HepG2 (cell line): ENCODE measurements around the gene SSX2IP. TPM values are rescaled to one million over a fixed set of nuclear protein-coding genes. Genes with fewer than 3 reads are reported as not detected.

Source experiments
- CREB3 ChIP-seq: sonication (generic); formaldehyde crosslinking; IDR thresholded peaks from 2 replicates; pipeline ENCODE4 v1.5.0; 2020; ENCODE audit warnings: missing genetic modification reagents
- FOXA1 ChIP-seq, 2 experiments: fragments of 450-650 bp in 1 of 2; sonication (generic) in 1 of 2; formaldehyde crosslinking in 1 of 2; IDR thresholded peaks; 2 replicates each; pipeline versions ENCODE4 v1.4.0 to v1.6.1; 2016 to 2020; ENCODE audit warnings: missing genetic modification reagents in 1 of 2
- FOXA3 ChIP-seq: IDR thresholded peaks from 2 replicates; pipeline ENCODE4 v1.6.1; 2016; ENCODE audit warnings: missing genetic modification reagents, missing compliant biosample characterization
- GABPB1 ChIP-seq: IDR thresholded peaks from 2 replicates; pipeline ENCODE4 v1.6.1; 2016; ENCODE audit warnings: mild to moderate bottlenecking, missing genetic modification reagents, moderate library complexity, missing compliant biosample characterization
- JARID2 ChIP-seq: sonication (generic); formaldehyde crosslinking; IDR thresholded peaks from 2 replicates; pipeline ENCODE4 v1.8.1; 2023; ENCODE audit warnings: missing genetic modification reagents, inconsistent platforms; ENCODE audit not compliant: insufficient replicate concordance
- MEF2D ChIP-seq: sonication (generic); formaldehyde crosslinking; IDR thresholded peaks from 2 replicates; pipeline ENCODE4 v1.5.1; 2020; ENCODE audit warnings: mild to moderate bottlenecking, missing genetic modification reagents
- MIER3 ChIP-seq: IDR thresholded peaks from 2 replicates; pipeline ENCODE4 v1.6.1; 2016; ENCODE audit warnings: missing compliant biosample characterization, borderline replicate concordance
- NR2C2 ChIP-seq: sonication (generic); formaldehyde crosslinking; IDR thresholded peaks from 2 replicates; pipeline ENCODE4 v1.4.0; 2020; ENCODE audit warnings: missing genetic modification reagents, mild to moderate bottlenecking, moderate library complexity, borderline replicate concordance
- NR2F2 ChIP-seq: IDR thresholded peaks from 2 replicates; pipeline ENCODE4 v1.6.1; 2012; ENCODE audit warnings: low read depth, inconsistent platforms, borderline replicate concordance
- NR2F6 ChIP-seq, 2 experiments: IDR thresholded peaks; 2 replicates each; pipeline ENCODE4 v1.6.1; 2016; ENCODE audit warnings: antibody characterized with exemption in 1 of 2, mild to moderate bottlenecking in 1 of 2
- TP53 ChIP-seq: sonication (generic); formaldehyde crosslinking; conservative IDR thresholded peaks from 2 replicates; pipeline ENCODE4 v1.4.0; 2020; ENCODE audit warnings: missing genetic modification reagents
- YEATS4 ChIP-seq: sonication (generic); formaldehyde crosslinking; IDR thresholded peaks from 2 replicates; pipeline ENCODE4 v1.4.0; 2020; ENCODE audit warnings: missing genetic modification reagents, borderline replicate concordance
- ZEB1 ChIP-seq: IDR thresholded peaks from 2 replicates; pipeline ENCODE4 v1.6.1; 2012; ENCODE audit warnings: mild to moderate bottlenecking, low read depth, inconsistent platforms; ENCODE audit not compliant: insufficient replicate concordance
- ZNF17 ChIP-seq: sonication (generic); formaldehyde crosslinking; IDR thresholded peaks from 2 replicates; pipeline ENCODE4 v1.5.0; 2020; ENCODE audit warnings: mild to moderate bottlenecking, missing genetic modification reagents
- ZNF414 ChIP-seq: sonication (generic); formaldehyde crosslinking; IDR thresholded peaks from 2 replicates; pipeline ENCODE4 v1.5.0; 2020; ENCODE audit warnings: missing genetic modification reagents
- ZNF75D ChIP-seq: sonication (generic); formaldehyde crosslinking; IDR thresholded peaks from 2 replicates; pipeline ENCODE4 v1.8.1; 2023; ENCODE audit warnings: missing genetic modification reagents, mild to moderate bottlenecking, borderline replicate concordance
- ZNF761 ChIP-seq: sonication (generic); formaldehyde crosslinking; conservative IDR thresholded peaks from 2 replicates; pipeline ENCODE4 v1.4.0; 2020; ENCODE audit warnings: mild to moderate bottlenecking, missing genetic modification reagents
- polyA plus RNA-seq, 8 experiments: library from polyadenylated mRNA; depleted of rRNA in 3 of 8; stranded (reverse) in 7 of 8; unstranded in 1 of 8; fragments of >200 nt; fragmentation: Illumina TruSeq in 4 of 8; extraction: Trizol in 4 of 8; gene quantifications; 2 replicates each; pipeline versions ENCODE4 v1.2.1 to v1.2.3, GENCODE V29; 2011 to 2016; ENCODE audit warnings: low read depth in 4 of 8, missing spikeins in 1 of 8, mixed read lengths in 1 of 8; ENCODE audit not compliant: insufficient read depth in 1 of 8
- total RNA-seq, 5 experiments: library from RNA; depleted of rRNA; stranded (reverse); fragments of >200 nt; fragmentation: Illumina TruSeq; extraction: Trizol; gene quantifications; 2 replicates each; pipeline ENCODE4 v1.2.3, GENCODE V29; 2016; ENCODE audit warnings: low read depth in 1 of 5
- TF ChIP-seq, protein P1 (sequence below): sonication (generic); formaldehyde crosslinking; conservative IDR thresholded peaks from 2 replicates; pipeline ENCODE4 v1.4.0; 2020; ENCODE audit warnings: missing genetic modification reagents
- TF ChIP-seq, protein P2 (sequence below): IDR thresholded peaks from 2 replicates; pipeline ENCODE4 v1.6.1; 2012; ENCODE audit warnings: low read depth, low read length, improper control_type of control experiment
- TF ChIP-seq, protein P3 (sequence below): IDR thresholded peaks from 2 replicates; pipeline ENCODE4 v1.4.0; 2020; ENCODE audit warnings: mild to moderate bottlenecking, missing genetic modification reagents

SSX2IP gene
- total and polyA plus RNA-seq, 2 of the 13 experiments (the other 11 are each of a cell fraction or from before 2014, with no cell fraction given): 2.7 to 23.7 TPM

DNA sequence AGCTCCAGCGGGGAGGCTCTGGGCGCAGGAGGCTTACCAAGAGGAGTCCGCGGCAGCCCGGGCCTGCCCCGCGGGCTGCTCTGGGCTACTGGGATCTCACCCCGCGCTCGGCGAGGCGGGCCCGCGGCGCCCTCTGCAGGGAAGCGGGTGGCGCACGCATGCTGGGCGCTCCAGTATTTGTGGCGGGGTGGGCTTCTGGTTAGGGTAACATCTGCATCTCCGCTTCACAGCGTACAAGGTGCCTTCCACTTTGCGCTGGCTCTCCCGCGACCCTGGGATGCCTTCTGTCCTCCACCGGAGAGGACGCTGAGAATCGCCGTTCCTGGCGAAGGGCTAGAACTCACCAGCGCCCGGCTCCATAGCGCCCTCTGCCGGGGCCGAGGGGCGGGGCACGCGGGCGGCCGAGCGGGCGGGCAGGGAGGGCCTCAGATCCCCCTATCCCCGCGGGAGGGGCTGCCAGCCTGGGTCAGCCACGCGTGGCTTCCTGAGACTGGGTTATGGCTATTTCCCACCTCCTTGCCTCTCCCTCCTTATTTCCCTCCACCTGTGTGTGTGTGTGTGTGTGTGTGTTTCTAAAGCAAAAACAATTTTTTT, 69.4 kb downstream of the SSX2IP start (continued):
- TF ChIP-seq, protein P1, sequence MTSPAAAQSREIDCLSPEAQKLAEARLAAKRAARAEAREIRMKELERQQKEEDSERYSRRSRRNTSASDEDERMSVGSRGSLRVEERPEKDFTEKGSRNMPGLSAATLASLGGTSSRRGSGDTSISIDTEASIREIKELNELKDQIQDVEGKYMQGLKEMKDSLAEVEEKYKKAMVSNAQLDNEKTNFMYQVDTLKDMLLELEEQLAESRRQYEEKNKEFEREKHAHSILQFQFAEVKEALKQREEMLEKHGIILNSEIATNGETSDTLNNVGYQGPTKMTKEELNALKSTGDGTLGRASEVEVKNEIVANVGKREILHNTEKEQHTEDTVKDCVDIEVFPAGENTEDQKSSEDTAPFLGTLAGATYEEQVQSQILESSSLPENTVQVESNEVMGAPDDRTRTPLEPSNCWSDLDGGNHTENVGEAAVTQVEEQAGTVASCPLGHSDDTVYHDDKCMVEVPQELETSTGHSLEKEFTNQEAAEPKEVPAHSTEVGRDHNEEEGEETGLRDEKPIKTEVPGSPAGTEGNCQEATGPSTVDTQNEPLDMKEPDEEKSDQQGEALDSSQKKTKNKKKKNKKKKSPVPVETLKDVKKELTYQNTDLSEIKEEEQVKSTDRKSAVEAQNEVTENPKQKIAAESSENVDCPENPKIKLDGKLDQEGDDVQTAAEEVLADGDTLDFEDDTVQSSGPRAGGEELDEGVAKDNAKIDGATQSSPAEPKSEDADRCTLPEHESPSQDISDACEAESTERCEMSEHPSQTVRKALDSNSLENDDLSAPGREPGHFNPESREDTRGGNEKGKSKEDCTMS (CRISPR knock-in tag): no peak
- TF ChIP-seq GABPB1 (CRISPR knock-in tag) (peak; percentile 69; the same call in 1 of the 2 replicates), ZNF17 (CRISPR knock-in tag) (no peak), CREB3 (CRISPR knock-in tag) (no peak), MIER3 (CRISPR knock-in tag) (no peak), ZEB1 (no peak), YEATS4 (CRISPR knock-in tag) (0 out of 2 replicates have a peak, but pooled peaks have one; percentile 29), ZNF414 (CRISPR knock-in tag) (no peak), FOXA1 (IDR thresholded peaks at IDR 0.05) (no peak), FOXA1 (CRISPR knock-in tag; IDR thresholded peaks at IDR 0.05) (no peak), MEF2D (no peak), ZNF75D (CRISPR knock-in tag) (no peak), NR2F6 (IDR thresholded peaks at IDR 0.05) (no peak), NR2F6 (CRISPR knock-in tag; IDR thresholded peaks at IDR 0.05) (no peak), TP53 (CRISPR knock-in tag) (no peak), NR2F2 (no peak), JARID2 (CRISPR knock-in tag) (peak; percentile 33), NR2C2 (0 out of 2 replicates have a peak, but pooled peaks have one; percentile 9), ZNF761 (CRISPR knock-in tag) (0 out of 2 replicates have a peak, but pooled peaks have one; percentile 35), FOXA3 (no peak)
- TF ChIP-seq, protein P2, sequence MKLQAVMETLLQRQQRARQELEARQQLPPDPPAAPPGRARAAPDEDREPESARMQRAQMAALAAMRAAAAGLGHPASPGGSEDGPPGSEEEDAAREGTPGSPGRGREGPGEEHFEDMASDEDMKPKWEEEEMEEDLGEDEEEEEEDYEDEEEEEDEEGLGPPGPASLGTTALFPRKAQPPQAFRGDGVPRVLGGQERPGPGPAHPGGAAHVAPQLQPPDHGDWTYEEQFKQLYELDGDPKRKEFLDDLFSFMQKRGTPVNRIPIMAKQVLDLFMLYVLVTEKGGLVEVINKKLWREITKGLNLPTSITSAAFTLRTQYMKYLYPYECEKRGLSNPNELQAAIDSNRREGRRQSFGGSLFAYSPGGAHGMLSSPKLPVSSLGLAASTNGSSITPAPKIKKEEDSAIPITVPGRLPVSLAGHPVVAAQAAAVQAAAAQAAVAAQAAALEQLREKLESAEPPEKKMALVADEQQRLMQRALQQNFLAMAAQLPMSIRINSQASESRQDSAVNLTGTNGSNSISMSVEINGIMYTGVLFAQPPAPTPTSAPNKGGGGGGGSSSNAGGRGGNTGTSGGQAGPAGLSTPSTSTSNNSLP: no peak
- TF ChIP-seq, protein P3, sequence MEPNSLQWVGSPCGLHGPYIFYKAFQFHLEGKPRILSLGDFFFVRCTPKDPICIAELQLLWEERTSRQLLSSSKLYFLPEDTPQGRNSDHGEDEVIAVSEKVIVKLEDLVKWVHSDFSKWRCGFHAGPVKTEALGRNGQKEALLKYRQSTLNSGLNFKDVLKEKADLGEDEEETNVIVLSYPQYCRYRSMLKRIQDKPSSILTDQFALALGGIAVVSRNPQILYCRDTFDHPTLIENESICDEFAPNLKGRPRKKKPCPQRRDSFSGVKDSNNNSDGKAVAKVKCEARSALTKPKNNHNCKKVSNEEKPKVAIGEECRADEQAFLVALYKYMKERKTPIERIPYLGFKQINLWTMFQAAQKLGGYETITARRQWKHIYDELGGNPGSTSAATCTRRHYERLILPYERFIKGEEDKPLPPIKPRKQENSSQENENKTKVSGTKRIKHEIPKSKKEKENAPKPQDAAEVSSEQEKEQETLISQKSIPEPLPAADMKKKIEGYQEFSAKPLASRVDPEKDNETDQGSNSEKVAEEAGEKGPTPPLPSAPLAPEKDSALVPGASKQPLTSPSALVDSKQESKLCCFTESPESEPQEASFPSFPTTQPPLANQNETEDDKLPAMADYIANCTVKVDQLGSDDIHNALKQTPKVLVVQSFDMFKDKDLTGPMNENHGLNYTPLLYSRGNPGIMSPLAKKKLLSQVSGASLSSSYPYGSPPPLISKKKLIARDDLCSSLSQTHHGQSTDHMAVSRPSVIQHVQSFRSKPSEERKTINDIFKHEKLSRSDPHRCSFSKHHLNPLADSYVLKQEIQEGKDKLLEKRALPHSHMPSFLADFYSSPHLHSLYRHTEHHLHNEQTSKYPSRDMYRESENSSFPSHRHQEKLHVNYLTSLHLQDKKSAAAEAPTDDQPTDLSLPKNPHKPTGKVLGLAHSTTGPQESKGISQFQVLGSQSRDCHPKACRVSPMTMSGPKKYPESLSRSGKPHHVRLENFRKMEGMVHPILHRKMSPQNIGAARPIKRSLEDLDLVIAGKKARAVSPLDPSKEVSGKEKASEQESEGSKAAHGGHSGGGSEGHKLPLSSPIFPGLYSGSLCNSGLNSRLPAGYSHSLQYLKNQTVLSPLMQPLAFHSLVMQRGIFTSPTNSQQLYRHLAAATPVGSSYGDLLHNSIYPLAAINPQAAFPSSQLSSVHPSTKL: peak; percentile 51; the same call in 1 of the 2 replicates
